Prostate gland (tissue), 2 donors: Measurements from ENCODE around the gene ATP5F1E.

Source experiments
- POLR2A ChIP-seq: fragments of 450-650 bp; IDR thresholded peaks from one replicate; pipeline ENCODE4 v1.6.1; 2016; ENCODE audit warnings: antibody characterized with exemption, mild to moderate bottlenecking
- TF ChIP-seq, protein P1 (sequence below), 4 experiments: fragments of 200-600 bp in 2 of 4; fragments of 450-650 bp in 2 of 4; sonication (generic) in 2 of 4; IDR thresholded peaks; 1 replicate in 3 of 4; 2 replicates in 1 of 4; pipeline ENCODE4 v1.5.1; 2016 to 2019; ENCODE audit warnings: antibody characterized with exemption in 4 of 4, mild to moderate bottlenecking in 2 of 4, moderate library complexity in 2 of 4

- TF ChIP-seq, protein P1, sequence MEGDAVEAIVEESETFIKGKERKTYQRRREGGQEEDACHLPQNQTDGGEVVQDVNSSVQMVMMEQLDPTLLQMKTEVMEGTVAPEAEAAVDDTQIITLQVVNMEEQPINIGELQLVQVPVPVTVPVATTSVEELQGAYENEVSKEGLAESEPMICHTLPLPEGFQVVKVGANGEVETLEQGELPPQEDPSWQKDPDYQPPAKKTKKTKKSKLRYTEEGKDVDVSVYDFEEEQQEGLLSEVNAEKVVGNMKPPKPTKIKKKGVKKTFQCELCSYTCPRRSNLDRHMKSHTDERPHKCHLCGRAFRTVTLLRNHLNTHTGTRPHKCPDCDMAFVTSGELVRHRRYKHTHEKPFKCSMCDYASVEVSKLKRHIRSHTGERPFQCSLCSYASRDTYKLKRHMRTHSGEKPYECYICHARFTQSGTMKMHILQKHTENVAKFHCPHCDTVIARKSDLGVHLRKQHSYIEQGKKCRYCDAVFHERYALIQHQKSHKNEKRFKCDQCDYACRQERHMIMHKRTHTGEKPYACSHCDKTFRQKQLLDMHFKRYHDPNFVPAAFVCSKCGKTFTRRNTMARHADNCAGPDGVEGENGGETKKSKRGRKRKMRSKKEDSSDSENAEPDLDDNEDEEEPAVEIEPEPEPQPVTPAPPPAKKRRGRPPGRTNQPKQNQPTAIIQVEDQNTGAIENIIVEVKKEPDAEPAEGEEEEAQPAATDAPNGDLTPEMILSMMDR (IDR thresholded peaks at IDR 0.05), result no peak
- no peak for TF ChIP-seq POLR2A
Measured at GRCh38 chr20:59010321-59010994, 21.7 kb downstream of the ATP5F1E start.
